VCaP (cell line): ENCODE results near the gene HNF1B.

ENCODE experiments used
- H3K27ac ChIP-seq: fragments of 450-650 bp; 2 replicates; pipeline ENCODE4 v1.5.1; 2017
- CTCF ChIP-seq: fragments of 450-650 bp; conservative IDR thresholded peaks from 2 replicates; pipeline ENCODE4 v1.5.1; 2017; ENCODE audit warnings: mild to moderate bottlenecking, moderate library complexity

The HNF1B gene

GRCh38 chr17:37769050-37769449, 24.2 kb upstream of the HNF1B start:
- no peak for TF ChIP-seq CTCF
- H3K27ac ChIP-seq: peak overlapping the region; percentile 58

GRCh38 chr17:37768438-37768837, 23.6 kb upstream of the HNF1B start:
- H3K27ac ChIP-seq: no peak overlapping the region
- TF ChIP-seq CTCF: no peak

GRCh38 chr17:37766971-37767370, 22.1 kb upstream of the HNF1B start:
- no peak for TF ChIP-seq CTCF
- no peak overlapping the region for H3K27ac ChIP-seq

- H3K27ac ChIP-seq: no peak overlapping the region
- no peak for TF ChIP-seq CTCF
Measured at GRCh38 chr17:37764383-37764782, 19.5 kb upstream of the HNF1B start.

- H3K27ac ChIP-seq: no peak overlapping the region
- no peak for TF ChIP-seq CTCF
Measured at GRCh38 chr17:37762666-37763065, 17.8 kb upstream of the HNF1B start.

- H3K27ac ChIP-seq: no peak overlapping the region
- no peak for TF ChIP-seq CTCF
Measured at GRCh38 chr17:37761961-37762360, 17.1 kb upstream of the HNF1B start.

GRCh38 chr17:37761059-37761458, 16.2 kb upstream of the HNF1B start:
- no peak overlapping the region for H3K27ac ChIP-seq
- no peak for TF ChIP-seq CTCF

- no peak for TF ChIP-seq CTCF
- H3K27ac ChIP-seq: no peak overlapping the region
Measured at GRCh38 chr17:37759014-37759637, 14.3 kb upstream of the HNF1B start.
